OCI-LY1 (cell line): Measurements from ENCODE around the gene FGF3.

Experiments
- EZH2 ChIP-seq: fragments of 200-600 bp; sonication (generic), shearing (Covaris generic); IDR thresholded peaks from 2 replicates; pipeline ENCODE4 v1.8.0; 2017; ENCODE audit warnings: borderline replicate concordance, mixed run types, mild to moderate bottlenecking, antibody characterized with exemption, low read length, moderate library complexity, mixed read lengths
- TF ChIP-seq, protein P1 (sequence below): fragments of 200-600 bp; sonication (generic), shearing (Covaris generic); IDR thresholded peaks from 2 replicates; pipeline ENCODE4 v1.5.1; 2017; ENCODE audit warnings: mild to moderate bottlenecking, antibody characterized with exemption, low read length, moderate library complexity, mixed read lengths

DNA sequence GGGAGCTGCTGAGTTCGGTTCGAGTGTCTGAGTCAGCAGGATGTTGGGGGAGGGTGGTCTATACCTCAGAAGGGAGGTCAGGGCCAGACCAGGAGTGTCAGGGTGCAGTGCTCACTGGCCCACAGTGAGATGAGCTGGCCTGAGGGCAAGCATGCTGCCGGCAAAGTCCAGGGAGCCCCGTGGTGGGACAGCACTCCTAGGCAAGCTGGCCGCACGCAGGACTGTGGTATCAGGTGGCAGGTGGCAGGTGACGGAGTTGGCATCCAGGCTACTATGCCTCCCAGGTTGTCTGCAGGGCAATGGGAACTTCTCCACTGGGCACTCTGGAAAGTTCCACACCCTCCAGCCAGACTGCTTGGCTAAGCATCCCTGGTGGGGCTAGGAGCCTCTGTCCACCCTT, 4.8 kb downstream of the FGF3 start:
- TF ChIP-seq, protein P1, sequence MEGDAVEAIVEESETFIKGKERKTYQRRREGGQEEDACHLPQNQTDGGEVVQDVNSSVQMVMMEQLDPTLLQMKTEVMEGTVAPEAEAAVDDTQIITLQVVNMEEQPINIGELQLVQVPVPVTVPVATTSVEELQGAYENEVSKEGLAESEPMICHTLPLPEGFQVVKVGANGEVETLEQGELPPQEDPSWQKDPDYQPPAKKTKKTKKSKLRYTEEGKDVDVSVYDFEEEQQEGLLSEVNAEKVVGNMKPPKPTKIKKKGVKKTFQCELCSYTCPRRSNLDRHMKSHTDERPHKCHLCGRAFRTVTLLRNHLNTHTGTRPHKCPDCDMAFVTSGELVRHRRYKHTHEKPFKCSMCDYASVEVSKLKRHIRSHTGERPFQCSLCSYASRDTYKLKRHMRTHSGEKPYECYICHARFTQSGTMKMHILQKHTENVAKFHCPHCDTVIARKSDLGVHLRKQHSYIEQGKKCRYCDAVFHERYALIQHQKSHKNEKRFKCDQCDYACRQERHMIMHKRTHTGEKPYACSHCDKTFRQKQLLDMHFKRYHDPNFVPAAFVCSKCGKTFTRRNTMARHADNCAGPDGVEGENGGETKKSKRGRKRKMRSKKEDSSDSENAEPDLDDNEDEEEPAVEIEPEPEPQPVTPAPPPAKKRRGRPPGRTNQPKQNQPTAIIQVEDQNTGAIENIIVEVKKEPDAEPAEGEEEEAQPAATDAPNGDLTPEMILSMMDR = no peak
- no peak for TF ChIP-seq EZH2
